CD4-positive, alpha-beta T cell treated with Interleukin-6 for 4 hours (primary cell): ENCODE measurements around the gene IFI27L2.
A peak's percentile ranks its signal among the peaks of the same experiment; 100 is the strongest.

Experiments
- DNase-seq: peaks from one replicate; pipeline ENCODE4 v3.0.0-alpha.2; 2020; ENCODE audit warnings: mixed read lengths

IFI27L2 gene

GRCh38 chr14:94145902-94146527, 16.6 kb upstream of the IFI27L2 start:
- no peak for DNase-seq

- no peak for DNase-seq
Measured at GRCh38 chr14:94144765-94145164, 15.4 kb upstream of the IFI27L2 start.

- DNase-seq = no peak
Measured at GRCh38 chr14:94143711-94144110, 14.3 kb upstream of the IFI27L2 start.

GRCh38 chr14:94143239-94143638, 13.8 kb upstream of the IFI27L2 start:
- no peak for DNase-seq

GRCh38 chr14:94142836-94143235, 13.4 kb upstream of the IFI27L2 start:
- no peak for DNase-seq

GRCh38 chr14:94142247-94142646, 12.8 kb upstream of the IFI27L2 start:
- DNase-seq = no peak

GRCh38 chr14:94139421-94139820, 10.0 kb upstream of the IFI27L2 start:
- DNase-seq = no peak

GRCh38 chr14:94139006-94139405, 9.6 kb upstream of the IFI27L2 start:
- no peak for DNase-seq

GRCh38 chr14:94138251-94138650, 8.8 kb upstream of the IFI27L2 start:
- no peak for DNase-seq

GRCh38 chr14:94136575-94137331, 7.3 kb upstream of the IFI27L2 start:
- DNase-seq = peak; percentile 87

- DNase-seq = no peak
Measured at GRCh38 chr14:94135476-94135875, 6.1 kb upstream of the IFI27L2 start.

- peak; percentile 75 for DNase-seq
Measured at GRCh38 chr14:94132285-94132887, 3.0 kb upstream of the IFI27L2 start.

- peak; percentile 62 for DNase-seq
Measured at GRCh38 chr14:94129758-94130414, 482 bp upstream of the IFI27L2 start.

- DNase-seq = no peak
Measured at GRCh38 chr14:94128216-94128839, 1.1 kb downstream of the IFI27L2 start.

GRCh38 chr14:94127330-94127729, 2.1 kb downstream of the IFI27L2 start:
- DNase-seq = no peak

- DNase-seq = no peak
Measured at GRCh38 chr14:94126800-94127199, 2.6 kb downstream of the IFI27L2 start.

GRCh38 chr14:94126419-94126677, 3.1 kb downstream of the IFI27L2 start:
- no peak for DNase-seq

- no peak for DNase-seq
Measured at GRCh38 chr14:94125659-94126418, 3.6 kb downstream of the IFI27L2 start.

GRCh38 chr14:94124582-94125377, 4.6 kb downstream of the IFI27L2 start:
- DNase-seq = no peak

GRCh38 chr14:94123868-94124267, 5.5 kb downstream of the IFI27L2 start:
- DNase-seq = no peak

- no peak for DNase-seq
Measured at GRCh38 chr14:94123296-94123695, 6.1 kb downstream of the IFI27L2 start.

- DNase-seq = no peak
Measured at GRCh38 chr14:94122438-94122837, 7.0 kb downstream of the IFI27L2 start.
